Uterus (tissue), 2 donors: ENCODE measurements around the gene PIH1D1.

ENCODE experiments used
- CTCF ChIP-seq, 4 experiments: fragments of 200-600 bp in 2 of 4; fragments of 450-650 bp in 2 of 4; sonication (generic) in 2 of 4; IDR thresholded peaks; one replicate each; pipeline ENCODE4 v1.5.1; 2016 to 2019; ENCODE audit warnings: antibody characterized with exemption in 4 of 4, mild to moderate bottlenecking in 2 of 4, moderate library complexity in 1 of 4
- POLR2A ChIP-seq, 2 donors: fragments of 450-650 bp; IDR thresholded peaks; one replicate each; pipeline ENCODE4 v1.6.1; 2016; ENCODE audit warnings: antibody characterized with exemption in 2 of 2, mild to moderate bottlenecking in 1 of 2, moderate library complexity in 1 of 2

- no peak for TF ChIP-seq CTCF (IDR thresholded peaks at IDR 0.05)
- no peak for TF ChIP-seq POLR2A (IDR thresholded peaks at IDR 0.05)
Measured at GRCh38 chr19:49447485-49448431, 3.9 kb downstream of the PIH1D1 start.
